Hepatocyte (in vitro differentiated cells): ENCODE data around the gene HSPBP1. TPM values are rescaled to one million over a fixed set of nuclear protein-coding genes. Genes with fewer than 3 reads are reported as not detected.
"Not testable (repeated sequence)": the region's sequence is repeated elsewhere in the genome, so short reads cannot be mapped to it uniquely, and the experiment has no call there.

Experiments used
- DNase-seq: peaks from one replicate; pipeline ENCODE4 v3.0.0-alpha.2; 2016; ENCODE audit warnings: low spot score
- H2AFZ ChIP-seq: fragments of 200-600 bp; sonication (generic); 2 replicates; pipeline ENCODE4 v1.6.0; 2016; ENCODE audit warnings: antibody characterized with exemption, mild to moderate bottlenecking
- H3K27ac ChIP-seq: fragments of 200-600 bp; sonication (generic); 2 replicates; pipeline ENCODE4 v1.5.1; 2016; ENCODE audit warnings: mild to moderate bottlenecking
- H3K27me3 ChIP-seq: fragments of 200-600 bp; sonication (generic); 2 replicates; pipeline ENCODE4 v1.6.1; 2016
- H3K36me3 ChIP-seq: fragments of 200-600 bp; sonication (generic); replicated peaks from 2 replicates; pipeline ENCODE4 v1.5.1; 2016; ENCODE audit warnings: low read depth; ENCODE audit not compliant: insufficient read depth
- H3K4me1 ChIP-seq: fragments of 200-600 bp; sonication (generic); 2 replicates; pipeline ENCODE4 v1.5.1; 2016; ENCODE audit warnings: mild to moderate bottlenecking, moderate library complexity; ENCODE audit not compliant: insufficient read depth
- H3K4me2 ChIP-seq: fragments of 200-600 bp; sonication (generic); 2 replicates; pipeline ENCODE4 v1.6.0; 2016
- H3K4me3 ChIP-seq: fragments of 200-600 bp; sonication (generic); 2 replicates; pipeline ENCODE4 v1.5.1; 2016; ENCODE audit warnings: mild to moderate bottlenecking
- H3K79me2 ChIP-seq: fragments of 200-600 bp; sonication (generic); 2 replicates; pipeline ENCODE4 v1.6.0; 2017; ENCODE audit warnings: mild to moderate bottlenecking
- H3K9me2 ChIP-seq: fragments of 200-600 bp; sonication (generic); replicated peaks from 2 replicates; pipeline ENCODE4 v1.6.0; 2017; ENCODE audit warnings: mild to moderate bottlenecking; ENCODE audit not compliant: insufficient read depth
- H3K9me3 ChIP-seq: fragments of 200-600 bp; sonication (generic); 2 replicates; pipeline ENCODE4 v1.5.1; 2016; ENCODE audit warnings: low read depth, mild to moderate bottlenecking
- H4K20me1 ChIP-seq: fragments of 200-600 bp; sonication (generic); 2 replicates; pipeline ENCODE4 v1.6.0; 2016; ENCODE audit warnings: mild to moderate bottlenecking; ENCODE audit not compliant: insufficient read depth, poor library complexity, severe bottlenecking
- EZH2 ChIP-seq: fragments of 200-600 bp; sonication (generic); IDR thresholded peaks from 2 replicates; pipeline ENCODE4 v1.6.1; 2016; ENCODE audit warnings: antibody characterized with exemption, mild to moderate bottlenecking, borderline replicate concordance
- EZH2phosphoT487 ChIP-seq: fragments of 200-600 bp; sonication (generic); IDR thresholded peaks from one replicate; pipeline ENCODE4 v1.6.1; 2018; ENCODE audit warnings: antibody characterized with exemption, mild to moderate bottlenecking, low read depth, moderate library complexity; ENCODE audit not compliant: unreplicated experiment, severe bottlenecking
- WGBS: methylation state at CpG from one replicate; pipeline ENCODE4 v1.1.6; 2016; ENCODE audit warnings: low lambda C conversion rate; ENCODE audit errors: missing lambda C conversion rate; 5-methylcytosine and 5-hydroxymethylcytosine counted together
- polyA plus RNA-seq: library from polyadenylated mRNA; unstranded; fragments of >200 nt; fragmentation: Nextera tagmentation; extraction: Ambion mirVana; gene quantifications from 2 replicates; pipeline ENCODE4 v1.2.1, GENCODE V29; 2016
- total RNA-seq: library from RNA; depleted of rRNA; stranded (reverse); fragments of >200 nt; gene quantifications from 2 replicates; pipeline ENCODE4 v1.2.3, GENCODE V29; 2014
- TF ChIP-seq, protein P1 (sequence below): fragments of 200-600 bp; sonication (generic); IDR thresholded peaks from 2 replicates; pipeline ENCODE4 v1.5.1; 2016; ENCODE audit warnings: antibody characterized with exemption, mild to moderate bottlenecking; ENCODE audit not compliant: poor library complexity

HSPBP1 gene
- total and polyA plus RNA-seq, 2 experiments from 2014 or later = 31.5 to 52.2 TPM

DNA sequence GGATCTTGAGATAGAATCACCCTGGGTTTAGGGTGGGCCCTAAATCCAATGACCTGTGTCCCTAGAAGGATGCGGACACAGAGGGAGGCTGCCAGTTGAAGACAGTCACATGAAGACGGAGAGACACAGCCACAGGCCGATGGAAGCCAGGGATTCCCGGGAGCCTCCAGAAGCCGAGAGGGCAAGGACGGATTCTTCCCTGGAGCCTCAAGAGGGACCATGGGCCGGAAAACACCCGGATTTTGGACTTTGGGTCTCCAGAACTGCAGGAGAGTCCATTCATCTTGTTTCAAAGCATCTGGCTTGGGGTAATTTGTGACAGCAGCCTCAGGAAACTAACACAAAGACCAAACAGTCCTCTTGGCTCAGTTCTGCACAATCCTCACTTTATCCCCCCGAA is 53.6 kb downstream of the HSPBP1 start:
- H4K20me1 ChIP-seq = no peaks in the 10 kb centered on the region
- H3K4me2 ChIP-seq = no peak overlapping the region
- no peaks in the 10 kb centered on the region for H3K27me3 ChIP-seq
- TF ChIP-seq EZH2phosphoT487 (no peak), EZH2 (no peak)
- TF ChIP-seq, protein P1, sequence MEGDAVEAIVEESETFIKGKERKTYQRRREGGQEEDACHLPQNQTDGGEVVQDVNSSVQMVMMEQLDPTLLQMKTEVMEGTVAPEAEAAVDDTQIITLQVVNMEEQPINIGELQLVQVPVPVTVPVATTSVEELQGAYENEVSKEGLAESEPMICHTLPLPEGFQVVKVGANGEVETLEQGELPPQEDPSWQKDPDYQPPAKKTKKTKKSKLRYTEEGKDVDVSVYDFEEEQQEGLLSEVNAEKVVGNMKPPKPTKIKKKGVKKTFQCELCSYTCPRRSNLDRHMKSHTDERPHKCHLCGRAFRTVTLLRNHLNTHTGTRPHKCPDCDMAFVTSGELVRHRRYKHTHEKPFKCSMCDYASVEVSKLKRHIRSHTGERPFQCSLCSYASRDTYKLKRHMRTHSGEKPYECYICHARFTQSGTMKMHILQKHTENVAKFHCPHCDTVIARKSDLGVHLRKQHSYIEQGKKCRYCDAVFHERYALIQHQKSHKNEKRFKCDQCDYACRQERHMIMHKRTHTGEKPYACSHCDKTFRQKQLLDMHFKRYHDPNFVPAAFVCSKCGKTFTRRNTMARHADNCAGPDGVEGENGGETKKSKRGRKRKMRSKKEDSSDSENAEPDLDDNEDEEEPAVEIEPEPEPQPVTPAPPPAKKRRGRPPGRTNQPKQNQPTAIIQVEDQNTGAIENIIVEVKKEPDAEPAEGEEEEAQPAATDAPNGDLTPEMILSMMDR = no peak
- H3K36me3 ChIP-seq = no peaks in the 10 kb centered on the region
- H3K9me3 ChIP-seq = no peaks in the 10 kb centered on the region
- peaks cover 21% of the 10 kb centered on the region for H3K79me2 ChIP-seq
- H3K9me2 ChIP-seq = no peaks in the 10 kb centered on the region
- peak; percentile 4 for DNase-seq
- peaks cover 19% of the 10 kb centered on the region for H3K4me1 ChIP-seq
- no peak overlapping the region for H3K27ac ChIP-seq
- H2AFZ ChIP-seq = no peak overlapping the region
- no peak overlapping the region for H3K4me3 ChIP-seq
- 85% methylated on average over 9 of the region's 9 CpGs for WGBS

DNA sequence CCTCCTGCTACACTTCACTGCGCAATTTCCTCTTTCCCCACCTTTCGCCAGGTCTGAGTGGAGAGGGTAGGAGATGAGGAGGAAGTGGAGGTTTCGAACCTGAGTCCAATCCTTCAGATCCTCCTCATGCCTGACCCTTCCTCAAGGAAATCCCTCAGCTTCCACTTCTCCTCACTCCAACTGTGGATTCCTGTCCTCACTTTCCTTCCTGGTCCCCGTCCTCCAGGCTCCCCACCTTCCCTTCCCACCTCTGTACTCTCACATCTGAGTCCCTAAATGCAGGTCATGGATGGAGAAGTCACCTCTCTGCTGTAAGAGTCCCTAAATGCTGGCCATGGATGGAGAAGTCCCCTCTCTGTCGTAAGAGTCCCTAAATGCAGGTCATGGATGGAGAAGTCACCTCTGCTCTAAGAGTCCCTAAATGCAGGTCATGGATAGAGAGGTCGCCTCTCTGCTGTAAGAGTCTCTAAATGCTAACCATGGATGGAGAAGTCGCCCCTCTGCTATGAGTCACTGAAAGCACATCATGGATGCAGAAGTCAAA is 54.4 kb downstream of the HSPBP1 start:
- H3K36me3 ChIP-seq = no peaks in the 10 kb centered on the region

GRCh38 chr19:55224679-55225414 is 55.1 kb downstream of the HSPBP1 start:
- not testable (repeated sequence) for H3K27ac ChIP-seq, H3K4me3 ChIP-seq, H3K27me3 ChIP-seq, H4K20me1 ChIP-seq, DNase-seq, H3K4me2 ChIP-seq, H3K9me2 ChIP-seq, H3K9me3 ChIP-seq, H3K36me3 ChIP-seq, H2AFZ ChIP-seq
- H3K79me2 ChIP-seq = peaks cover 21% of the 10 kb centered on the region
- 84% methylated on average over 9 of the region's 11 CpGs for WGBS
- H3K4me1 ChIP-seq = peaks cover 19% of the 10 kb centered on the region

More for the DNA sequence above, 54.4 kb downstream of the HSPBP1 start:
- Histone ChIP-seq H3K9me2 (no peaks in the 10 kb centered on the region), H3K9me3 (no peaks in the 10 kb centered on the region), H4K20me1 (no peaks in the 10 kb centered on the region), H3K27ac (no peak overlapping the region), H3K27me3 (no peaks in the 10 kb centered on the region), H3K79me2 (peaks cover 21% of the 10 kb centered on the region), H3K4me1 (peaks cover 19% of the 10 kb centered on the region), H3K4me3 (no peak overlapping the region), H3K4me2 (no peak overlapping the region), H2AFZ (no peak overlapping the region)
- over 99% methylated on average over 7 of the region's 7 CpGs for WGBS
- DNase-seq = no peak
- TF ChIP-seq EZH2phosphoT487 (no peak), EZH2 (no peak)
- TF ChIP-seq, protein P1 = no peak

DNA sequence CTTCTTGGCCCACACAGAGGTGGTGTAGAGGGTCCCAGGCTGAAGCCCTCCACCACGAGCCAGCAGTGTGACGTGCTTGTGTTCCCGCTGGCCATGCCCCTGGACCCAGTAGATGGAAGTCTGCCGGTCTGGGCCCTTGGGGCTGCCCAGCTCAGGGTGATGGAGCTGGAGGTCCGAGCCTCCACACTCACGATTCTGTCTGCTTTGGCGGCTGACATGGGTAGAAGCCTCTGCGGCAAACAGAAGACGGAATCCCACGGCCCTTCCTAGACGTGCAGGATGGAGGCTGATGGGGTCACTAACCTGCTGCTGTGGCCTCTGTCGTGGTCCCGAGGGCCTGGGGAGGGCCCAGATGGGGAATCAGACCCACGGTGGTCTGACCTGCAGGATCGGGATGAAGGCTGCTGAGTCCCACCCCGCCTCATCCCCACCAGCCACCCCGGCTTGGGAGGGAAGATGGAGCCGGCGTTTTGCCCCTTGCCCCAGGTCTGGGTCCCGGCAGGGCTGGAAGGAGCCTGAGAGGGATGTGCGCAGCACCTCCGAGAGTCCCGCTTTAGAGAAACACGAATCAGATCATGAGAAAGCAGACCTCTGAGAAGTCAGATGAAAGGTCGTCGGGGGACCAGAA is 55.8 kb downstream of the HSPBP1 start:
- Histone ChIP-seq H2AFZ (no peak overlapping the region), H3K9me2 (no peaks in the 10 kb centered on the region), H3K79me2 (peaks cover 21% of the 10 kb centered on the region), H3K4me2 (no peak overlapping the region), H3K36me3 (no peaks in the 10 kb centered on the region), H4K20me1 (no peaks in the 10 kb centered on the region), H3K9me3 (no peaks in the 10 kb centered on the region), H3K27me3 (no peaks in the 10 kb centered on the region), H3K27ac (no peak overlapping the region), H3K4me1 (peaks cover 14% of the 10 kb centered on the region), H3K4me3 (no peak overlapping the region)
- WGBS = 94% methylated on average over 24 of the region's 26 CpGs
- DNase-seq = peak; percentile 3
- TF ChIP-seq, protein P1 = no peak
- TF ChIP-seq EZH2phosphoT487 (no peak), EZH2 (no peak)
